ENCODE results near the gene EIF4H. TPM values are rescaled to one million over a fixed set of nuclear protein-coding genes. Genes with fewer than 3 reads are reported as not detected.

EIF4H gene
- total RNA-seq, 4 donors from 2014 or later: 131 to 172 (median 149) TPM

- Histone ChIP-seq H3K27me3 (no peaks in the 10 kb centered on the region), H3K4me3 (no peak overlapping the region), H3K36me3 (peaks cover 0 to 62% (median 5%) of the 10 kb centered on the region in 3 donors), H3K9me3 (no peaks in the 10 kb centered on the region), H3K27ac (no peak overlapping the region), H3K4me1 (peaks cover 0 to 39% (median 6%) of the 10 kb centered on the region in 4 donors)
- TF ChIP-seq, protein P1, sequence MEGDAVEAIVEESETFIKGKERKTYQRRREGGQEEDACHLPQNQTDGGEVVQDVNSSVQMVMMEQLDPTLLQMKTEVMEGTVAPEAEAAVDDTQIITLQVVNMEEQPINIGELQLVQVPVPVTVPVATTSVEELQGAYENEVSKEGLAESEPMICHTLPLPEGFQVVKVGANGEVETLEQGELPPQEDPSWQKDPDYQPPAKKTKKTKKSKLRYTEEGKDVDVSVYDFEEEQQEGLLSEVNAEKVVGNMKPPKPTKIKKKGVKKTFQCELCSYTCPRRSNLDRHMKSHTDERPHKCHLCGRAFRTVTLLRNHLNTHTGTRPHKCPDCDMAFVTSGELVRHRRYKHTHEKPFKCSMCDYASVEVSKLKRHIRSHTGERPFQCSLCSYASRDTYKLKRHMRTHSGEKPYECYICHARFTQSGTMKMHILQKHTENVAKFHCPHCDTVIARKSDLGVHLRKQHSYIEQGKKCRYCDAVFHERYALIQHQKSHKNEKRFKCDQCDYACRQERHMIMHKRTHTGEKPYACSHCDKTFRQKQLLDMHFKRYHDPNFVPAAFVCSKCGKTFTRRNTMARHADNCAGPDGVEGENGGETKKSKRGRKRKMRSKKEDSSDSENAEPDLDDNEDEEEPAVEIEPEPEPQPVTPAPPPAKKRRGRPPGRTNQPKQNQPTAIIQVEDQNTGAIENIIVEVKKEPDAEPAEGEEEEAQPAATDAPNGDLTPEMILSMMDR (IDR thresholded peaks at IDR 0.05): no peak
- TF ChIP-seq POLR2A (IDR thresholded peaks at IDR 0.05): no peak
- peak in 1 of 3 donors; percentile 21 for DNase-seq
These were observed 13.9 kb downstream of the EIF4H start for GRCh38 chr7:74187915-74188675.

- H3K27ac ChIP-seq: no peak overlapping the region
- TF ChIP-seq, protein P1 (IDR thresholded peaks at IDR 0.05): no peak
- no peak for TF ChIP-seq POLR2A (IDR thresholded peaks at IDR 0.05)
- peak in 1 of 3 donors; percentile 31 for DNase-seq
These were observed 16.1 kb downstream of the EIF4H start for GRCh38 chr7:74190259-74190658.

GRCh38 chr7:74191231-74191630 is 17.1 kb downstream of the EIF4H start:
- H3K9me3 ChIP-seq: no peaks in the 10 kb centered on the region
- no peak overlapping the region for H3K27ac ChIP-seq
- no peaks in the 10 kb centered on the region for H3K27me3 ChIP-seq
- H3K4me1 ChIP-seq: peaks cover 0 to 12% (median 1%) of the 10 kb centered on the region in 4 donors
- no peak overlapping the region for H3K4me3 ChIP-seq
- DNase-seq: peak in 1 of 3 donors; percentile 36
- H3K36me3 ChIP-seq: peaks cover 0 to 91% (median 5%) of the 10 kb centered on the region in 3 donors
- TF ChIP-seq POLR2A (IDR thresholded peaks at IDR 0.05): no peak
- TF ChIP-seq, protein P1 (IDR thresholded peaks at IDR 0.05): no peak

More at GRCh38 chr7:74190259-74190658, 16.1 kb downstream of the EIF4H start:
- no peak overlapping the region for H3K4me3 ChIP-seq
- H3K9me3 ChIP-seq: no peaks in the 10 kb centered on the region
- H3K36me3 ChIP-seq: peaks cover 0 to 82% (median 5%) of the 10 kb centered on the region in 3 donors
- peaks cover 0 to 22% (median 1%) of the 10 kb centered on the region in 4 donors for H3K4me1 ChIP-seq
- no peaks in the 10 kb centered on the region for H3K27me3 ChIP-seq

DNA sequence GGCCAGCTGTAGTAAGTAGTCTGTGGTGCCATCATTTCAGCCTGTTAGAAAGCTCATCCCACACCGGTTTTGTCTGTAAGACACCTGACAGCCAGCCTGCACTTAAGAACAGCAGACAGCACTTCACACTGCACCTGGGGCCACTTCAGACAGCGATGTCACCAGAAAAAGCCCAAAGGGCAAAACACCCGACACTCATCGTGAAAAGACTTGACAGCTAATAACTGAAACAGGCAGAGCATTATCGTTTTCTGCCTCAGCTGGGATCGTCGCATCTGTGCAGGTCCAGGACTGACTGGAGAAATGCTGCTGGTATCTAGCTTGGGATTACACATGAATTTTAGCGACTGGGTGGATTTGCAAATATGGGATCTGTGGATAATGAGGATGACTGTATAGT is 18.9 kb downstream of the EIF4H start:
- no peak for TF ChIP-seq POLR2A (IDR thresholded peaks at IDR 0.05)
- TF ChIP-seq, protein P1 (IDR thresholded peaks at IDR 0.05): no peak
- Histone ChIP-seq H3K36me3 (peaks cover 0 to 92% (median 5%) of the 10 kb centered on the region in 3 donors), H3K27ac (no peak overlapping the region)

DNA sequence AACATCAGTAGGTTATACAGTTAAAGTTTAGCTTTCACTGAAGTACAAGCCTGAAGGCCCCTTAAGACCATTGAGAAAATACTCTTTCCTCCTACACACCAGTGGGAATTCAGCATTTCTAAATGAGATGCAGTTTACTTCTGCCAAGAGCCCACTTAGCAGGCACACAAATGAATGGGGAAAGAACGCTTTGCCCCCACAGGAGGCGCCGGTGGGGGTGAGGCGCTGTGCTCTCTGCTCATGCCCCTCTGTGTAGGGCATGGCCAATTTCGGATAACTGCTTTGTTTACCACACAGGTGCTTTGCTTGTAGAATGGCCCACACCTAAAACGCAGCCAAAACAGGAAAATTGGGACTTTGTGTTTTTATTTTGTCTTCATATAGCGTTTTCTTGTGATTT is 19.8 kb downstream of the EIF4H start:
- H3K4me3 ChIP-seq: no peak overlapping the region
- no peaks in the 10 kb centered on the region for H3K9me3 ChIP-seq
- no peaks in the 10 kb centered on the region for H3K27me3 ChIP-seq
- H3K36me3 ChIP-seq: peaks cover 0 to 84% (median 5%) of the 10 kb centered on the region in 3 donors
- TF ChIP-seq, protein P1 (IDR thresholded peaks at IDR 0.05): no peak
- no peak for TF ChIP-seq POLR2A (IDR thresholded peaks at IDR 0.05)
- no peaks in the 10 kb centered on the region for H3K4me1 ChIP-seq
- no peak overlapping the region for H3K27ac ChIP-seq
- DNase-seq: peak in 1 of 3 donors; percentile 18

More for the DNA sequence above, 18.9 kb downstream of the EIF4H start:
- Histone ChIP-seq H3K4me1 (no peaks in the 10 kb centered on the region), H3K9me3 (no peaks in the 10 kb centered on the region), H3K27me3 (no peaks in the 10 kb centered on the region), H3K4me3 (no peak overlapping the region)
- DNase-seq: peak in 1 of 3 donors; percentile 24

All from Peyer's patch (tissue), 4 donors.